ENCODE data around the gene PBX1.

DNA sequence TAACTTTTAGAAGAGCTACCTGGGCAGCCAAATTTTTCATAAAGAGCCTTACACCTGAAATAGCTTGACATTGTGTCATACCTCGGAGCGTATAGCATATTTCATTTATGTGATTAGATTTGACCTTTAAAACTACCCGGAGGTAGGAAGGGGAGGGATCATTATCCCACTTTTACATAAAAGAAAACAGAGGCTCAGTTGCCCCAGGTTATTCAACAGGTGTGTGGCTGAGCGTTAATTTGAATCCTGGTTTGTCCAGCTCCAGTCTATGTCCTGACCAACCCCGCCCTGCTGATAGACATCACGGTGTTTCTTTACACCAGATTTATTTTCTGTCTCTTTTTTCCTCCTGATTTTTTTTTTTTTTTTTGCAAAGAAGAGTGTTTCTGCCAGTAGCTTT is 39.7 kb downstream of the PBX1 start:
- TF ChIP-seq, protein P1, sequence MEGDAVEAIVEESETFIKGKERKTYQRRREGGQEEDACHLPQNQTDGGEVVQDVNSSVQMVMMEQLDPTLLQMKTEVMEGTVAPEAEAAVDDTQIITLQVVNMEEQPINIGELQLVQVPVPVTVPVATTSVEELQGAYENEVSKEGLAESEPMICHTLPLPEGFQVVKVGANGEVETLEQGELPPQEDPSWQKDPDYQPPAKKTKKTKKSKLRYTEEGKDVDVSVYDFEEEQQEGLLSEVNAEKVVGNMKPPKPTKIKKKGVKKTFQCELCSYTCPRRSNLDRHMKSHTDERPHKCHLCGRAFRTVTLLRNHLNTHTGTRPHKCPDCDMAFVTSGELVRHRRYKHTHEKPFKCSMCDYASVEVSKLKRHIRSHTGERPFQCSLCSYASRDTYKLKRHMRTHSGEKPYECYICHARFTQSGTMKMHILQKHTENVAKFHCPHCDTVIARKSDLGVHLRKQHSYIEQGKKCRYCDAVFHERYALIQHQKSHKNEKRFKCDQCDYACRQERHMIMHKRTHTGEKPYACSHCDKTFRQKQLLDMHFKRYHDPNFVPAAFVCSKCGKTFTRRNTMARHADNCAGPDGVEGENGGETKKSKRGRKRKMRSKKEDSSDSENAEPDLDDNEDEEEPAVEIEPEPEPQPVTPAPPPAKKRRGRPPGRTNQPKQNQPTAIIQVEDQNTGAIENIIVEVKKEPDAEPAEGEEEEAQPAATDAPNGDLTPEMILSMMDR (IDR thresholded peaks at IDR 0.05; ENCODE audit: low read depth, low read length): no peak
- TF ChIP-seq EZH2phosphoT487 (IDR thresholded peaks at IDR 0.05; ENCODE audit: low read depth): no peak

All from OCI-LY3 (cell line).